WERI-Rb-1 (cell line): ENCODE data around the gene ERGIC1.

Experiments used
- DNase-seq: peaks from one replicate; pipeline ENCODE4 v3.0.0-alpha.2; 2020
- H3K27ac ChIP-seq: fragments of 250-450 bp; sonication (Bioruptor Pico); 2 replicates; pipeline ENCODE4 v1.5.1; 2020; ENCODE audit warnings: mild to moderate bottlenecking, moderate library complexity
- H3K27me3 ChIP-seq: fragments of 250-450 bp; sonication (Bioruptor Pico); 2 replicates; pipeline ENCODE4 v1.5.1; 2021; ENCODE audit warnings: mild to moderate bottlenecking, low read depth, moderate library complexity; ENCODE audit not compliant: insufficient read depth, severe bottlenecking
- H3K36me3 ChIP-seq: fragments of 250-450 bp; sonication (Bioruptor Pico); 2 replicates; pipeline ENCODE4 v1.5.1; 2020; ENCODE audit warnings: mild to moderate bottlenecking, moderate library complexity
- H3K4me3 ChIP-seq: 2 replicates; pipeline ENCODE4 v1.5.1; 2011; ENCODE audit warnings: low read depth, mild to moderate bottlenecking, control low read depth, low read length
- H3K9me3 ChIP-seq: fragments of 250-450 bp; sonication (Bioruptor Pico); 2 replicates; pipeline ENCODE4 v1.5.1; 2021; ENCODE audit warnings: mild to moderate bottlenecking, moderate library complexity; ENCODE audit not compliant: severe bottlenecking
- TF ChIP-seq, protein P1 (sequence below): IDR thresholded peaks from 2 replicates; pipeline ENCODE4 v1.5.1; 2011; ENCODE audit warnings: low read depth, mild to moderate bottlenecking, control low read depth, inconsistent platforms, low read length

Gene ERGIC1

GRCh38 chr5:172883066-172883465, 49.0 kb downstream of the ERGIC1 start:
- no peaks in the 10 kb centered on the region for H3K36me3 ChIP-seq
- TF ChIP-seq, protein P1, sequence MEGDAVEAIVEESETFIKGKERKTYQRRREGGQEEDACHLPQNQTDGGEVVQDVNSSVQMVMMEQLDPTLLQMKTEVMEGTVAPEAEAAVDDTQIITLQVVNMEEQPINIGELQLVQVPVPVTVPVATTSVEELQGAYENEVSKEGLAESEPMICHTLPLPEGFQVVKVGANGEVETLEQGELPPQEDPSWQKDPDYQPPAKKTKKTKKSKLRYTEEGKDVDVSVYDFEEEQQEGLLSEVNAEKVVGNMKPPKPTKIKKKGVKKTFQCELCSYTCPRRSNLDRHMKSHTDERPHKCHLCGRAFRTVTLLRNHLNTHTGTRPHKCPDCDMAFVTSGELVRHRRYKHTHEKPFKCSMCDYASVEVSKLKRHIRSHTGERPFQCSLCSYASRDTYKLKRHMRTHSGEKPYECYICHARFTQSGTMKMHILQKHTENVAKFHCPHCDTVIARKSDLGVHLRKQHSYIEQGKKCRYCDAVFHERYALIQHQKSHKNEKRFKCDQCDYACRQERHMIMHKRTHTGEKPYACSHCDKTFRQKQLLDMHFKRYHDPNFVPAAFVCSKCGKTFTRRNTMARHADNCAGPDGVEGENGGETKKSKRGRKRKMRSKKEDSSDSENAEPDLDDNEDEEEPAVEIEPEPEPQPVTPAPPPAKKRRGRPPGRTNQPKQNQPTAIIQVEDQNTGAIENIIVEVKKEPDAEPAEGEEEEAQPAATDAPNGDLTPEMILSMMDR, result no peak
- no peak overlapping the region for H3K27ac ChIP-seq

GRCh38 chr5:172885597-172886340, 51.7 kb downstream of the ERGIC1 start:
- Histone ChIP-seq H3K27me3 (no peaks in the 10 kb centered on the region), H3K4me3 (no peak overlapping the region), H3K9me3 (no peaks in the 10 kb centered on the region), H3K36me3 (peaks cover 3% of the 10 kb centered on the region), H3K27ac (no peak overlapping the region)
- TF ChIP-seq, protein P1, result no peak
- DNase-seq, result no peak

More at GRCh38 chr5:172883066-172883465, 49.0 kb downstream of the ERGIC1 start:
- no peaks in the 10 kb centered on the region for H3K27me3 ChIP-seq
- no peak overlapping the region for H3K4me3 ChIP-seq
- no peak for DNase-seq
- H3K9me3 ChIP-seq, result no peaks in the 10 kb centered on the region

GRCh38 chr5:172886476-172886875, 52.4 kb downstream of the ERGIC1 start:
- Histone ChIP-seq H3K36me3 (peaks cover 3% of the 10 kb centered on the region), H3K27me3 (no peaks in the 10 kb centered on the region), H3K27ac (no peak overlapping the region), H3K9me3 (no peaks in the 10 kb centered on the region), H3K4me3 (no peak overlapping the region)
- TF ChIP-seq, protein P1, result no peak
- DNase-seq, result no peak

DNA sequence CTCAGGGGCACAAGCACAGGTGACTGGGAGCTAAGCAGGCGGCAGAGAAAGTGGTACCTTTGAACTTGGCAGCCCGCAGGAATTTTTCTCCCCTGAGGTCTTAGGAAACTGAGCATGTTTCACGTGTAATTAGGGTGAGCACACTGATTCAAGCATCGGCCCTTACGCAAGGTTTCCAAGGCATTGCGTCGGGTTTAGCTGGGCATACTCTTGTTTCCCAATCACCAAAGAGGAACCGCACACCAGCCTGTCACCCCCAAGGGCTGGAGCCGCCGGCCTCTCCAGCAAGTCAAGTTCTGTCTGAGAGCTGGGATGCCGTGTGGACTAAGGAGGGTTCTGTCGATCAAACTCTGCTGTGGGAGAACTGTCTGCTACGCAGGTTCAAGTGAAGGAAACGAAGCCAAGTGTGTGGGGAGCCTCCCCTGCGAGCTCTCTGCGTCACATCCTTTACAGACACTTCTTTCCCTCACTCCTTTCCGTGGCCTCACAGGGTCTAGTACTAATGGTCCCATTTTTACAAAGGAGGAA, 53.0 kb downstream of the ERGIC1 start:
- H3K36me3 ChIP-seq, result peaks cover 3% of the 10 kb centered on the region
- TF ChIP-seq, protein P1, result no peak
- no peak for DNase-seq
- no peaks in the 10 kb centered on the region for H3K27me3 ChIP-seq
- H3K4me3 ChIP-seq, result no peak overlapping the region
- no peak overlapping the region for H3K27ac ChIP-seq
- no peaks in the 10 kb centered on the region for H3K9me3 ChIP-seq

DNA sequence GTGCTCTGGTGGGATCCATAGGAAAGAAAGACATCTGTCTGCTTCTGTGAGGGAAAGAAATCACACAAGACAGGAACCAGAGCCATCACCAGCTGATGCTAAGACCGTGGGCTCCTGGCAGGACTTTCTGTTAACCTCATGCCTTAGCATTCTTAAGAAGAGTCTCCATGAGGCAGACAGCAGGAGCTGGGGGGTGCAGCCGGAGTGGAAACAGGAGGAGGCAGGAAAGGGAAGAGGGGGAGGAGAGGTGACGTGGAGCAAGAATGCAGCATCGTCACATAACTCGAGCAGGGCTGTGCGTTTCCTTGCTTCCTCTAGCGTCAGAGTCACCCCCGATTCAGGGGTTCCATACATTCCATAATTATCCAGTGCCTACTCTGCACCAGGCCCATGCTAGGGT, 53.6 kb downstream of the ERGIC1 start:
- H3K27ac ChIP-seq, result no peak overlapping the region
- no peaks in the 10 kb centered on the region for H3K9me3 ChIP-seq
- no peak overlapping the region for H3K4me3 ChIP-seq
- TF ChIP-seq, protein P1, result no peak
- DNase-seq, result no peak
- peaks cover 3% of the 10 kb centered on the region for H3K36me3 ChIP-seq
- no peaks in the 10 kb centered on the region for H3K27me3 ChIP-seq
